GM18519 (cell line): ENCODE results near the gene HCLS1.
A peak's percentile ranks its signal among the peaks of the same experiment; 100 is the strongest.
"Not testable (repeated sequence)": the region's sequence is repeated elsewhere in the genome, so short reads cannot be mapped to it uniquely, and the experiment has no call there.

Experiments
- ATAC-seq: cut with Tn5 transposase; IDR thresholded peaks from one replicate; pipeline ENCODE4 v1.9.1; 2021; ENCODE audit warnings: mild to moderate bottlenecking, moderate library complexity; ENCODE audit not compliant: unreplicated experiment, low FRiP score

HCLS1 gene

GRCh38 chr3:121660356-121661171, at the start of gene HCLS1:
Gene HCLS1 (minus strand): TSS chr3:121660903. CDS start chr3:121658347, 2,556 bp downstream.
- peak; percentile 64 for ATAC-seq

GRCh38 chr3:121710347-121710746, 49.6 kb upstream of the HCLS1 start:
- ATAC-seq, result no peak

GRCh38 chr3:121707531-121708273, 47.0 kb upstream of the HCLS1 start:
- ATAC-seq, result no peak

- no peak for ATAC-seq
Observed at GRCh38 chr3:121705541-121705940, 44.8 kb upstream of the HCLS1 start.

GRCh38 chr3:121703973-121704372, 43.3 kb upstream of the HCLS1 start:
- no peak for ATAC-seq

GRCh38 chr3:121698901-121699300, 38.2 kb upstream of the HCLS1 start:
- no peak for ATAC-seq

- ATAC-seq, result no peak
Observed at GRCh38 chr3:121698476-121698875, 37.8 kb upstream of the HCLS1 start.

GRCh38 chr3:121696186-121696585, 35.5 kb upstream of the HCLS1 start:
- no peak for ATAC-seq

- ATAC-seq, result no peak
Observed at GRCh38 chr3:121692010-121692699, 31.5 kb upstream of the HCLS1 start.

- peak; percentile 78 for ATAC-seq
Observed at GRCh38 chr3:121690777-121691405, 30.2 kb upstream of the HCLS1 start.

- ATAC-seq, result not testable (repeated sequence)
Observed at GRCh38 chr3:121688747-121689146, 28.0 kb upstream of the HCLS1 start.

- ATAC-seq, result no peak
Observed at GRCh38 chr3:121681792-121682191, 21.1 kb upstream of the HCLS1 start.

- no peak for ATAC-seq
Observed at GRCh38 chr3:121677141-121677540, 16.4 kb upstream of the HCLS1 start.

GRCh38 chr3:121670676-121671075, 10.0 kb upstream of the HCLS1 start:
- no peak for ATAC-seq

- no peak for ATAC-seq
Observed at GRCh38 chr3:121667333-121667732, 6.6 kb upstream of the HCLS1 start.

GRCh38 chr3:121665488-121665887, 4.8 kb upstream of the HCLS1 start:
- no peak for ATAC-seq

- ATAC-seq, result no peak
Observed at GRCh38 chr3:121663171-121663847, 2.6 kb upstream of the HCLS1 start.

- no peak for ATAC-seq
Observed at GRCh38 chr3:121662742-121663141, 2.0 kb upstream of the HCLS1 start.

- ATAC-seq, result no peak
Observed at GRCh38 chr3:121661376-121661775, 673 bp upstream of the HCLS1 start.

GRCh38 chr3:121659586-121659985, 1.1 kb downstream of the HCLS1 start:
- ATAC-seq, result no peak
